Bone marrow (tissue), 2 donors: ENCODE results near the gene SHISA4.
A peak's percentile ranks its signal among the peaks of the same experiment; 100 is the strongest.

Source experiments
- DNase-seq, 2 donors: peaks; one replicate each; lab custom pipeline; 2025; lab: John Stamatoyannopoulos, UW

Gene SHISA4

GRCh38 chr1:201881617-201882016, 7.1 kb upstream of the SHISA4 start:
- no peak for DNase-seq

- peak in 1 of 2 donors; percentile 85 for DNase-seq
These were observed 6.0 kb upstream of the SHISA4 start for GRCh38 chr1:201882665-201883132.

GRCh38 chr1:201883266-201883665, 5.4 kb upstream of the SHISA4 start:
- DNase-seq = no peak

GRCh38 chr1:201883786-201884185, 4.9 kb upstream of the SHISA4 start:
- peak; percentile 19 to 36 for DNase-seq

- DNase-seq = no peak
These were observed 4.3 kb upstream of the SHISA4 start for GRCh38 chr1:201884425-201884824.

GRCh38 chr1:201885531-201886075, 3.1 kb upstream of the SHISA4 start:
- DNase-seq = no peak

GRCh38 chr1:201886103-201886885, 2.4 kb upstream of the SHISA4 start:
- DNase-seq = no peak

GRCh38 chr1:201887116-201887866, 1.4 kb upstream of the SHISA4 start:
- DNase-seq = no peak

GRCh38 chr1:201889090-201889968, 631 bp downstream of the SHISA4 start:
- DNase-seq = no peak

GRCh38 chr1:201890223-201890622, 1.5 kb downstream of the SHISA4 start:
- no peak for DNase-seq

- DNase-seq = no peak
These were observed 2.2 kb downstream of the SHISA4 start for GRCh38 chr1:201890806-201891450.

GRCh38 chr1:201891451-201892045, 2.9 kb downstream of the SHISA4 start:
- no peak for DNase-seq

- DNase-seq = no peak
These were observed 3.5 kb downstream of the SHISA4 start for GRCh38 chr1:201892211-201892610.

- DNase-seq = no peak
These were observed 4.7 kb downstream of the SHISA4 start for GRCh38 chr1:201893431-201893830.

GRCh38 chr1:201894343-201895119, 5.8 kb downstream of the SHISA4 start:
- DNase-seq = no peak

GRCh38 chr1:201895120-201895665, 6.5 kb downstream of the SHISA4 start:
- DNase-seq = no peak

GRCh38 chr1:201895913-201896807, 7.5 kb downstream of the SHISA4 start:
- DNase-seq = peak; percentile 58 to 83

GRCh38 chr1:201896951-201897391, 8.3 kb downstream of the SHISA4 start:
- DNase-seq = no peak
